ENCODE data around the gene FRAT2. TPM values are rescaled to one million over a fixed set of nuclear protein-coding genes. Genes with fewer than 3 reads are reported as not detected.

The FRAT2 gene
- total RNA-seq, 6 donors from 2014 or later: 19.0 to 33.3 (median 29.5) TPM

DNA sequence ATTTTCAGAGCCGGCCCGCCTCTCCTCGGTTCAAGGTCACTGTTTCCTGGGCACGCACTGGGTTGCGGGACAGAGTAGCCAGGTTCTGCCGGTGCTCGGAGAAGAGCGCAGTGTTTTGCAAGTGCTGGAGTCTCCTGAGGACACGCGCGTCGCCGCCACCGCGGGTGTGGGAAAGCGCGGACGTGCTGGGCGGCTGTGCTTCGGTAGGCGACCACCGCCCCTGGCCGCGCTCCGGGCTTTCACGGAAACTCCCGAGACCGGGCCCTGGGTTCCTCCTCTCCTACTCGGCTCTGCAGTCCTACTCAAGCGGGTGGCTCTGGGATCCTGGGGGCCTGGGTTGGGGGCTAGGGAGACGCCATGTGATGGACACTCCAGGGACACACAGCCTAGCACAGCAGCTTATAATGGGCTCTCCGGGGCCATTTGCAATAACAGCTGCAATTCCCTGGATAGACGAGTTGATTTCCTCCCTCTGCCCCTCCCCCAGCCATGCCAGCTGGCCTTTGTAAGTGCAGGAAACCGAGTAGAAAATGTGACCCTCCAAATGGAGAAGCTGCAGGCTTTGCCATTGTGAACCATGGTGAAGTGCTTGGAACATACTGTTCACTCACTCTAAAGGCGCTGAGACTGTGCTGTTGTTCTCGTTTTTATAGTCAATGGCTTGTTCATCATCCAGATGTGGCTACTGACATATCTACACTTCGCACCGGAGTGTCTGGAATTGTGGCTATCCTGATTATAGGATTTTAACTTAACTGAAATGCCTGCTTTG, 13.3 kb downstream of the FRAT2 start:
- Histone ChIP-seq H3K27ac (peak overlapping the region; percentile 98 to 100 (median 100)), H3K36me3 (no peaks in the 10 kb centered on the region), H3K27me3 (no peaks in the 10 kb centered on the region), H3K4me3 (peak overlapping the region; percentile 56 to 90 (median 88)), H3K9me3 (no peaks in the 10 kb centered on the region), H3K4me1 (peaks cover 21 to 34% (median 27%) of the 10 kb centered on the region in 4 donors)
- DNase-seq (peak; percentile 52 to 89), ATAC-seq (ENCODE audit: low FRiP score in 2 of 2) (peak; percentile 1 to 34)
- peak in 1 of 4 donors; percentile 51 for TF ChIP-seq POLR2A (IDR thresholded peaks at IDR 0.05)
- TF ChIP-seq POLR2AphosphoS5 (IDR thresholded peaks at IDR 0.05): no peak
- 26 to 33% methylated on average over 10 to 27 of the region's 38 CpGs for WGBS, 2 donors

GRCh38 chr10:97320480-97321031, 14.0 kb downstream of the FRAT2 start:
- ATAC-seq (ENCODE audit: low FRiP score in 2 of 2): no peak

GRCh38 chr10:97319671-97320479, 14.7 kb downstream of the FRAT2 start:
- no peaks in the 10 kb centered on the region for H3K36me3 ChIP-seq
- ATAC-seq (ENCODE audit: low FRiP score in 2 of 2) (peak; percentile 22 to 60), DNase-seq (peak; percentile 79 to 92)
- no peaks in the 10 kb centered on the region for H3K27me3 ChIP-seq
- TF ChIP-seq POLR2AphosphoS5 (IDR thresholded peaks at IDR 0.05) (peak; percentile 4 to 34), POLR2A (IDR thresholded peaks at IDR 0.05) (peak in 1 of 4 donors; percentile 62), EP300 (IDR thresholded peaks at IDR 0.05) (no peak), CTCF (IDR thresholded peaks at IDR 0.05) (peak in 2 of 6 experiments; percentile 6 to 23)
- peak overlapping the region; percentile 56 to 90 (median 88) for H3K4me3 ChIP-seq
- peaks cover 21 to 34% (median 27%) of the 10 kb centered on the region in 4 donors for H3K4me1 ChIP-seq
- H3K27ac ChIP-seq: peak overlapping the region; percentile 98 to 100 (median 100)
- 1 to 2% methylated on average over 9 to 19 of the region's 83 CpGs for WGBS, 2 donors
- no peaks in the 10 kb centered on the region for H3K9me3 ChIP-seq

More at GRCh38 chr10:97320480-97321031, 14.0 kb downstream of the FRAT2 start:
- TF ChIP-seq CTCF (IDR thresholded peaks at IDR 0.05) (no peak), POLR2AphosphoS5 (IDR thresholded peaks at IDR 0.05) (no peak), POLR2A (IDR thresholded peaks at IDR 0.05) (no peak)
- WGBS, 2 donors: 4 to 8% methylated on average over 21 to 24 of the region's 24 CpGs
- H3K36me3 ChIP-seq: no peaks in the 10 kb centered on the region
- H3K27me3 ChIP-seq: no peaks in the 10 kb centered on the region
- no peaks in the 10 kb centered on the region for H3K9me3 ChIP-seq
- DNase-seq: peak; percentile 56 to 73
- H3K4me3 ChIP-seq: peak overlapping the region; percentile 56 to 90 (median 88)
- H3K4me1 ChIP-seq: peaks cover 21 to 34% (median 27%) of the 10 kb centered on the region in 4 donors
- peak overlapping the region; percentile 98 to 100 (median 100) for H3K27ac ChIP-seq

- peaks cover 21 to 34% (median 27%) of the 10 kb centered on the region in 4 donors for H3K4me1 ChIP-seq
- H3K4me3 ChIP-seq: peak within 1 kb of the TSS; percentile 62 to 90 (median 88)
- no peaks in the 10 kb centered on the region for H3K27me3 ChIP-seq
- TF ChIP-seq POLR2AphosphoS5 (IDR thresholded peaks at IDR 0.05) (peak; percentile 70 to 78), CTCF (IDR thresholded peaks at IDR 0.05) (peak in 3 of 6 experiments; percentile 5 to 24 (median 17)), EP300 (IDR thresholded peaks at IDR 0.05) (no peak), POLR2A (IDR thresholded peaks at IDR 0.05) (peak; percentile 40 to 98 (median 92))
- H3K9me3 ChIP-seq: no peaks in the 10 kb centered on the region
- no peaks in the 10 kb centered on the region for H3K36me3 ChIP-seq
- WGBS, 2 donors: 0 to 2% methylated on average over 17 to 23 of the region's 79 CpGs
- peak; percentile 94 to 95 for ATAC-seq (ENCODE audit: low FRiP score in 2 of 2)
- DNase-seq: peak; percentile 88 to 97
- peak within 1 kb of the TSS; percentile 98 to 100 (median 100) for H3K27ac ChIP-seq
Measured at GRCh38 chr10:97318772-97319651, 15.5 kb downstream of the FRAT2 start, which contains the start of gene FRAT1. Gene FRAT1 (plus strand): TSS chr10:97319271. CDS start chr10:97319454, 183 bp downstream.
